ENCODE results near the gene GLYAT.

GLYAT gene

DNA sequence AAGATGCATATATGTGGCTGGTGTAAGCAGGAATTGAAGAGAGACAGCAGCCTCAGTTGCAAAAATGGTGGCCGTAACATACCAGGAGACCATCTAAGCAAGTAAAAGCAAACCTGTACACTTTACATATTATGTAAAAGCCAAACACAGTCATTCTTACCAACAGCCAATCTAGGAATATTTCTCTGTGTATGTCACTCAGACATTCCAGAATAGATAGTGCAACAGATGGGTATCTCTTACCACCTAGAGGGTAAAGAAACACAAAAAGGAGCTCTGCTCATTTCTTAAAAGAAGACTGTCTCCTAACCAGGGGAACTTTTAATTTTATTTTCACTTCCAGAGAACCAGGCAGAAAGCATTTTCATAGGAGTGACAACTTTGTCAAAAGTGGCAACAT lies 38.7 kb downstream of the GLYAT start:
- H3K9me3 ChIP-seq (ENCODE audit: control insufficient read depth, insufficient read depth, low read depth, low read length), result no peaks in the 10 kb centered on the region

DNA sequence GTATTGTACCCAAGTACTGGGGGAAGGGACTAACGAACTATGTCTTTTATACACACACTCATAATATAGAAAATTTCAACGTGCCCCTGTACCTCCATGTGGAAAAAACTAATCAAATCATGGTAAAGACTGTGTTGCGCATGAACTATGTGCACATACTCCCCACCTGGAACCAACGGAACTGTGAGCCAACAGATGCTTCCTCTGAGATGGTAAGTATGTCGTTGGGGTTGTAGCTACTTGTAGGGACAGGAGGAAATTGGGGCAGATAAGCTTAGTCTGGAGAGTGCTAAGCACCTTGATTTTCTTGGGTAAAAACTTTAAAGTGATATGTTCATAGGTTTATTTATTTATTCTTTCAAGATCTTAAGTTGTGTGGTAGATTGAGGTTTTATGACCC lies 40.1 kb downstream of the GLYAT start:
- ChIA-PET POLR2A (no interaction called here), CTCF (interaction anchor here (0.7 kb wide), 1 partner anchor 9 kb away, joined by 3 read pairs; no protein-coding TSS in a partner anchor)
- TF ChIP-seq ZNF248 (tag by site-specific recombination; IDR thresholded peaks at IDR 0.05), result no peak
- TF ChIP-seq ZIC2 (tag by site-specific recombination; IDR thresholded peaks at IDR 0.05), result no peak
- TF ChIP-seq HOXC10 (CRISPR knock-in tag; IDR thresholded peaks at IDR 0.05), result no peak
- TF ChIP-seq, protein P1, sequence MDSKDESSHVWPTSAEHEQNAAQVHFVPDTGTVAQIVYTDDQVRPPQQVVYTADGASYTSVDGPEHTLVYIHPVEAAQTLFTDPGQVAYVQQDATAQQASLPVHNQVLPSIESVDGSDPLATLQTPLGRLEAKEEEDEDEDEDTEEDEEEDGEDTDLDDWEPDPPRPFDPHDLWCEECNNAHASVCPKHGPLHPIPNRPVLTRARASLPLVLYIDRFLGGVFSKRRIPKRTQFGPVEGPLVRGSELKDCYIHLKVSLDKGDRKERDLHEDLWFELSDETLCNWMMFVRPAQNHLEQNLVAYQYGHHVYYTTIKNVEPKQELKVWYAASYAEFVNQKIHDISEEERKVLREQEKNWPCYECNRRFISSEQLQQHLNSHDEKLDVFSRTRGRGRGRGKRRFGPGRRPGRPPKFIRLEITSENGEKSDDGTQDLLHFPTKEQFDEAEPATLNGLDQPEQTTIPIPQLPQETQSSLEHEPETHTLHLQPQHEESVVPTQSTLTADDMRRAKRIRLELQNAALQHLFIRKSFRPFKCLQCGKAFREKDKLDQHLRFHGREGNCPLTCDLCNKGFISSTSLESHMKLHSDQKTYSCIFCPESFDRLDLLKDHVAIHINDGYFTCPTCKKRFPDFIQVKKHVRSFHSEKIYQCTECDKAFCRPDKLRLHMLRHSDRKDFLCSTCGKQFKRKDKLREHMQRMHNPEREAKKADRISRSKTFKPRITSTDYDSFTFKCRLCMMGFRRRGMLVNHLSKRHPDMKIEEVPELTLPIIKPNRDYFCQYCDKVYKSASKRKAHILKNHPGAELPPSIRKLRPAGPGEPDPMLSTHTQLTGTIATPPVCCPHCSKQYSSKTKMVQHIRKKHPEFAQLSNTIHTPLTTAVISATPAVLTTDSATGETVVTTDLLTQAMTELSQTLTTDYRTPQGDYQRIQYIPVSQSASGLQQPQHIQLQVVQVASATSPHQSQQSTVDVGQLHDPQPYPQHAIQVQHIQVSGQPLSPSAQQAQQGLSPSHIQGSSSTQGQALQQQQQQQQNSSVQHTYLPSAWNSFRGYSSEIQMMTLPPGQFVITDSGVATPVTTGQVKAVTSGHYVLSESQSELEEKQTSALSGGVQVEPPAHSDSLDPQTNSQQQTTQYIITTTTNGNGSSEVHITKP (tag by site-specific recombination; IDR thresholded peaks at IDR 0.05), result no peak
- TF ChIP-seq ZNF530 (tag by site-specific recombination; IDR thresholded peaks at IDR 0.05; ENCODE audit: low read depth), result no peak
- no peak for TF ChIP-seq ZNF596 (tag by site-specific recombination; IDR thresholded peaks at IDR 0.05)
- TF ChIP-seq, protein P2, sequence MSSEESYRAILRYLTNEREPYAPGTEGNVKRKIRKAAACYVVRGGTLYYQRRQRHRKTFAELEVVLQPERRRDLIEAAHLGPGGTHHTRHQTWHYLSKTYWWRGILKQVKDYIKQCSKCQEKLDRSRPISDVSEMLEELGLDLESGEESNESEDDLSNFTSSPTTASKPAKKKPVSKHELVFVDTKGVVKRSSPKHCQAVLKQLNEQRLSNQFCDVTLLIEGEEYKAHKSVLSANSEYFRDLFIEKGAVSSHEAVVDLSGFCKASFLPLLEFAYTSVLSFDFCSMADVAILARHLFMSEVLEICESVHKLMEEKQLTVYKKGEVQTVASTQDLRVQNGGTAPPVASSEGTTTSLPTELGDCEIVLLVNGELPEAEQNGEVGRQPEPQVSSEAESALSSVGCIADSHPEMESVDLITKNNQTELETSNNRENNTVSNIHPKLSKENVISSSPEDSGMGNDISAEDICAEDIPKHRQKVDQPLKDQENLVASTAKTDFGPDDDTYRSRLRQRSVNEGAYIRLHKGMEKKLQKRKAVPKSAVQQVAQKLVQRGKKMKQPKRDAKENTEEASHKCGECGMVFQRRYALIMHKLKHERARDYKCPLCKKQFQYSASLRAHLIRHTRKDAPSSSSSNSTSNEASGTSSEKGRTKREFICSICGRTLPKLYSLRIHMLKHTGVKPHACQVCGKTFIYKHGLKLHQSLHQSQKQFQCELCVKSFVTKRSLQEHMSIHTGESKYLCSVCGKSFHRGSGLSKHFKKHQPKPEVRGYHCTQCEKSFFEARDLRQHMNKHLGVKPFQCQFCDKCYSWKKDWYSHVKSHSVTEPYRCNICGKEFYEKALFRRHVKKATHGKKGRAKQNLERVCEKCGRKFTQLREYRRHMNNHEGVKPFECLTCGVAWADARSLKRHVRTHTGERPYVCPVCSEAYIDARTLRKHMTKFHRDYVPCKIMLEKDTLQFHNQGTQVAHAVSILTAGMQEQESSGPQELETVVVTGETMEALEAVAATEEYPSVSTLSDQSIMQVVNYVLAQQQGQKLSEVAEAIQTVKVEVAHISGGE (tag by site-specific recombination; conservative IDR thresholded peaks at IDR 0.05; ENCODE audit: low read depth), result no peak

More for the DNA sequence above, 38.7 kb downstream of the GLYAT start:
- ChIA-PET CTCF (no interaction called here), POLR2A (no interaction called here)
- Histone ChIP-seq H3K36me3 (ENCODE audit: control insufficient read depth in 2 of 2, insufficient read depth in 1 of 2, low read length in 2 of 2) (no peaks in the 10 kb centered on the region), H3K4me3 (ENCODE audit: low read depth, low read length) (no peak overlapping the region), H3K4me1 (ENCODE audit: control insufficient read depth, insufficient read depth, low read length) (no peaks in the 10 kb centered on the region), H3K27ac (ENCODE audit: extremely low read depth, low read depth, low read length) (no peak overlapping the region)
- TF ChIP-seq ZNF549 (tag by site-specific recombination; IDR thresholded peaks at IDR 0.05), result no peak
- TF ChIP-seq, protein P3, sequence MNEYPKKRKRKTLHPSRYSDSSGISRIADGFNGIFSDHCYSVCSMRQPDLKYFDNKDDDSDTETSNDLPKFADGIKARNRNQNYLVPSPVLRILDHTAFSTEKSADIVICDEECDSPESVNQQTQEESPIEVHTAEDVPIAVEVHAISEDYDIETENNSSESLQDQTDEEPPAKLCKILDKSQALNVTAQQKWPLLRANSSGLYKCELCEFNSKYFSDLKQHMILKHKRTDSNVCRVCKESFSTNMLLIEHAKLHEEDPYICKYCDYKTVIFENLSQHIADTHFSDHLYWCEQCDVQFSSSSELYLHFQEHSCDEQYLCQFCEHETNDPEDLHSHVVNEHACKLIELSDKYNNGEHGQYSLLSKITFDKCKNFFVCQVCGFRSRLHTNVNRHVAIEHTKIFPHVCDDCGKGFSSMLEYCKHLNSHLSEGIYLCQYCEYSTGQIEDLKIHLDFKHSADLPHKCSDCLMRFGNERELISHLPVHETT (tag by site-specific recombination; IDR thresholded peaks at IDR 0.05), result no peak
- no peak for TF ChIP-seq ZNF610 (tag by site-specific recombination; IDR thresholded peaks at IDR 0.05; ENCODE audit: borderline replicate concordance)
- TF ChIP-seq ZNF658 (tag by site-specific recombination; IDR thresholded peaks at IDR 0.05), result no peak
- no peak for TF ChIP-seq ZNF76 (tag by site-specific recombination; IDR thresholded peaks at IDR 0.05; ENCODE audit: borderline replicate concordance, low read depth)
- no peak for TF ChIP-seq KLF9 (tag by site-specific recombination; IDR thresholded peaks at IDR 0.05; ENCODE audit: low read depth)
- no peak for TF ChIP-seq ZNF132 (tag by site-specific recombination; IDR thresholded peaks at IDR 0.05; ENCODE audit: borderline replicate concordance)
- TF ChIP-seq ZFP41 (tag by site-specific recombination; IDR thresholded peaks at IDR 0.05; ENCODE audit: borderline replicate concordance), result no peak
- TF ChIP-seq ZNF561 (tag by site-specific recombination; IDR thresholded peaks at IDR 0.05; ENCODE audit: borderline replicate concordance), result no peak
- TF ChIP-seq ZNF221 (tag by site-specific recombination; IDR thresholded peaks at IDR 0.05; ENCODE audit: borderline replicate concordance), result no peak
- no peak for TF ChIP-seq HOXC10 (CRISPR knock-in tag; IDR thresholded peaks at IDR 0.05)
- no peak for TF ChIP-seq ZIC2 (tag by site-specific recombination; IDR thresholded peaks at IDR 0.05)
- TF ChIP-seq, protein P4, sequence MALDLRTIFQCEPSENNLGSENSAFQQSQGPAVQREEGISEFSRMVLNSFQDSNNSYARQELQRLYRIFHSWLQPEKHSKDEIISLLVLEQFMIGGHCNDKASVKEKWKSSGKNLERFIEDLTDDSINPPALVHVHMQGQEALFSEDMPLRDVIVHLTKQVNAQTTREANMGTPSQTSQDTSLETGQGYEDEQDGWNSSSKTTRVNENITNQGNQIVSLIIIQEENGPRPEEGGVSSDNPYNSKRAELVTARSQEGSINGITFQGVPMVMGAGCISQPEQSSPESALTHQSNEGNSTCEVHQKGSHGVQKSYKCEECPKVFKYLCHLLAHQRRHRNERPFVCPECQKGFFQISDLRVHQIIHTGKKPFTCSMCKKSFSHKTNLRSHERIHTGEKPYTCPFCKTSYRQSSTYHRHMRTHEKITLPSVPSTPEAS (tag by site-specific recombination; IDR thresholded peaks at IDR 0.05), result no peak
- TF ChIP-seq, protein P5, sequence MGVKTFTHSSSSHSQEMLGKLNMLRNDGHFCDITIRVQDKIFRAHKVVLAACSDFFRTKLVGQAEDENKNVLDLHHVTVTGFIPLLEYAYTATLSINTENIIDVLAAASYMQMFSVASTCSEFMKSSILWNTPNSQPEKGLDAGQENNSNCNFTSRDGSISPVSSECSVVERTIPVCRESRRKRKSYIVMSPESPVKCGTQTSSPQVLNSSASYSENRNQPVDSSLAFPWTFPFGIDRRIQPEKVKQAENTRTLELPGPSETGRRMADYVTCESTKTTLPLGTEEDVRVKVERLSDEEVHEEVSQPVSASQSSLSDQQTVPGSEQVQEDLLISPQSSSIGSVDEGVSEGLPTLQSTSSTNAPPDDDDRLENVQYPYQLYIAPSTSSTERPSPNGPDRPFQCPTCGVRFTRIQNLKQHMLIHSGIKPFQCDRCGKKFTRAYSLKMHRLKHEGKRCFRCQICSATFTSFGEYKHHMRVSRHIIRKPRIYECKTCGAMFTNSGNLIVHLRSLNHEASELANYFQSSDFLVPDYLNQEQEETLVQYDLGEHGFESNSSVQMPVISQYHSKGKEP (tag by site-specific recombination; IDR thresholded peaks at IDR 0.05), result no peak
- TF ChIP-seq HOXD13 (CRISPR knock-in tag; IDR thresholded peaks at IDR 0.05; ENCODE audit: borderline replicate concordance), result no peak
- TF ChIP-seq ZNF292 (tag by site-specific recombination; IDR thresholded peaks at IDR 0.05; ENCODE audit: borderline replicate concordance, low read depth), result no peak
- TF ChIP-seq ZFHX2 (tag by site-specific recombination; conservative IDR thresholded peaks at IDR 0.05), result no peak
- TF ChIP-seq ZNF2 (tag by site-specific recombination; IDR thresholded peaks at IDR 0.05), result no peak
- TF ChIP-seq, protein P6, sequence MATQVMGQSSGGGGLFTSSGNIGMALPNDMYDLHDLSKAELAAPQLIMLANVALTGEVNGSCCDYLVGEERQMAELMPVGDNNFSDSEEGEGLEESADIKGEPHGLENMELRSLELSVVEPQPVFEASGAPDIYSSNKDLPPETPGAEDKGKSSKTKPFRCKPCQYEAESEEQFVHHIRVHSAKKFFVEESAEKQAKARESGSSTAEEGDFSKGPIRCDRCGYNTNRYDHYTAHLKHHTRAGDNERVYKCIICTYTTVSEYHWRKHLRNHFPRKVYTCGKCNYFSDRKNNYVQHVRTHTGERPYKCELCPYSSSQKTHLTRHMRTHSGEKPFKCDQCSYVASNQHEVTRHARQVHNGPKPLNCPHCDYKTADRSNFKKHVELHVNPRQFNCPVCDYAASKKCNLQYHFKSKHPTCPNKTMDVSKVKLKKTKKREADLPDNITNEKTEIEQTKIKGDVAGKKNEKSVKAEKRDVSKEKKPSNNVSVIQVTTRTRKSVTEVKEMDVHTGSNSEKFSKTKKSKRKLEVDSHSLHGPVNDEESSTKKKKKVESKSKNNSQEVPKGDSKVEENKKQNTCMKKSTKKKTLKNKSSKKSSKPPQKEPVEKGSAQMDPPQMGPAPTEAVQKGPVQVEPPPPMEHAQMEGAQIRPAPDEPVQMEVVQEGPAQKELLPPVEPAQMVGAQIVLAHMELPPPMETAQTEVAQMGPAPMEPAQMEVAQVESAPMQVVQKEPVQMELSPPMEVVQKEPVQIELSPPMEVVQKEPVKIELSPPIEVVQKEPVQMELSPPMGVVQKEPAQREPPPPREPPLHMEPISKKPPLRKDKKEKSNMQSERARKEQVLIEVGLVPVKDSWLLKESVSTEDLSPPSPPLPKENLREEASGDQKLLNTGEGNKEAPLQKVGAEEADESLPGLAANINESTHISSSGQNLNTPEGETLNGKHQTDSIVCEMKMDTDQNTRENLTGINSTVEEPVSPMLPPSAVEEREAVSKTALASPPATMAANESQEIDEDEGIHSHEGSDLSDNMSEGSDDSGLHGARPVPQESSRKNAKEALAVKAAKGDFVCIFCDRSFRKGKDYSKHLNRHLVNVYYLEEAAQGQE (tag by site-specific recombination; IDR thresholded peaks at IDR 0.05), result no peak
- no peak for TF ChIP-seq KLF8 (tag by site-specific recombination; IDR thresholded peaks at IDR 0.05)

More for the DNA sequence above, 40.1 kb downstream of the GLYAT start:
- H3K4me3 ChIP-seq (ENCODE audit: low read depth, low read length), result no peak overlapping the region
- H3K27ac ChIP-seq (ENCODE audit: extremely low read depth, low read depth, low read length), result no peak overlapping the region
- no peaks in the 10 kb centered on the region for H3K4me1 ChIP-seq (ENCODE audit: control insufficient read depth, insufficient read depth, low read length)
- H3K9me3 ChIP-seq (ENCODE audit: control insufficient read depth, insufficient read depth, low read depth, low read length), result no peaks in the 10 kb centered on the region
- no peaks in the 10 kb centered on the region for H3K36me3 ChIP-seq (ENCODE audit: control insufficient read depth in 2 of 2, insufficient read depth in 1 of 2, low read length in 2 of 2)
